IPS-18a (cell line): ENCODE results near the gene PPIP5K2.

Experiments used
- H3K27ac ChIP-seq: one replicate; pipeline ENCODE4 v1.5.1; 2013; ENCODE audit warnings: low read length
- H3K27me3 ChIP-seq: one replicate; pipeline ENCODE4 v1.6.1; 2013; ENCODE audit warnings: mild to moderate bottlenecking, low read length; ENCODE audit not compliant: control insufficient read depth, insufficient read depth
- H3K36me3 ChIP-seq: one replicate; pipeline ENCODE4 v1.6.1; 2013; ENCODE audit warnings: low read depth, low read length; ENCODE audit not compliant: control insufficient read depth
- H3K4me1 ChIP-seq: one replicate; pipeline ENCODE4 v1.6.1; 2013; ENCODE audit warnings: low read depth, low read length; ENCODE audit not compliant: control insufficient read depth
- H3K4me3 ChIP-seq: one replicate; pipeline ENCODE4 v1.5.1; 2013; ENCODE audit warnings: low read length
- H3K9ac ChIP-seq: one replicate; pipeline ENCODE4 v1.6.1; 2013; ENCODE audit warnings: mild to moderate bottlenecking, low read length, moderate library complexity
- H3K9me3 ChIP-seq: one replicate; pipeline ENCODE4 v1.6.1; 2013; ENCODE audit warnings: low read depth, low read length; ENCODE audit not compliant: control insufficient read depth

The PPIP5K2 gene

GRCh38 chr5:103254921-103255320, 134.8 kb downstream of the PPIP5K2 start:
- Histone ChIP-seq H3K4me3 (no peak overlapping the region), H3K27ac (no peak overlapping the region), H3K27me3 (no peaks in the 10 kb centered on the region), H3K4me1 (no peaks in the 10 kb centered on the region), H3K9me3 (no peaks in the 10 kb centered on the region), H3K9ac (no peak overlapping the region), H3K36me3 (no peaks in the 10 kb centered on the region)

- Histone ChIP-seq H3K36me3 (no peaks in the 10 kb centered on the region), H3K4me1 (peaks cover 4% of the 10 kb centered on the region), H3K9ac (no peak overlapping the region), H3K27me3 (no peaks in the 10 kb centered on the region), H3K4me3 (no peak overlapping the region), H3K27ac (no peak overlapping the region), H3K9me3 (no peaks in the 10 kb centered on the region)
These were observed 135.6 kb downstream of the PPIP5K2 start for GRCh38 chr5:103255691-103256090.

- H3K9me3 ChIP-seq, result no peaks in the 10 kb centered on the region
- no peak overlapping the region for H3K9ac ChIP-seq
- H3K27ac ChIP-seq, result no peak overlapping the region
- peaks cover 4% of the 10 kb centered on the region for H3K4me1 ChIP-seq
- no peak overlapping the region for H3K4me3 ChIP-seq
- H3K36me3 ChIP-seq, result no peaks in the 10 kb centered on the region
- H3K27me3 ChIP-seq, result no peaks in the 10 kb centered on the region
These were observed 136.1 kb downstream of the PPIP5K2 start for GRCh38 chr5:103256178-103256577.

GRCh38 chr5:103258368-103258956, 138.4 kb downstream of the PPIP5K2 start, which contains the start of gene MACIR:
MACIR (plus strand) TSS chr5:103258763; CDS start chr5:103275920, 17,157 bp downstream.
- Histone ChIP-seq H3K9ac (peak within 1 kb of the TSS; percentile 66), H3K4me1 (peaks cover 11% of the 10 kb centered on the region), H3K4me3 (peak within 1 kb of the TSS; percentile 87), H3K27ac (no peak within 1 kb of the TSS), H3K9me3 (no peaks in the 10 kb centered on the region), H3K27me3 (no peaks in the 10 kb centered on the region), H3K36me3 (no peaks in the 10 kb centered on the region)

GRCh38 chr5:103258957-103259704, 139.0 kb downstream of the PPIP5K2 start:
- peak overlapping the region; percentile 87 for H3K4me3 ChIP-seq
- H3K9ac ChIP-seq, result peak overlapping the region; percentile 66
- H3K27ac ChIP-seq, result no peak overlapping the region
- no peaks in the 10 kb centered on the region for H3K27me3 ChIP-seq
- H3K9me3 ChIP-seq, result no peaks in the 10 kb centered on the region
- H3K36me3 ChIP-seq, result no peaks in the 10 kb centered on the region
- H3K4me1 ChIP-seq, result peaks cover 11% of the 10 kb centered on the region

GRCh38 chr5:103259705-103260355, 139.7 kb downstream of the PPIP5K2 start:
- peak overlapping the region; percentile 66 for H3K9ac ChIP-seq
- H3K27me3 ChIP-seq, result no peaks in the 10 kb centered on the region
- no peaks in the 10 kb centered on the region for H3K9me3 ChIP-seq
- H3K27ac ChIP-seq, result no peak overlapping the region
- H3K4me1 ChIP-seq, result peaks cover 13% of the 10 kb centered on the region
- H3K4me3 ChIP-seq, result peak overlapping the region; percentile 87
- no peaks in the 10 kb centered on the region for H3K36me3 ChIP-seq

GRCh38 chr5:103260951-103261350, 140.8 kb downstream of the PPIP5K2 start:
- no peak overlapping the region for H3K27ac ChIP-seq
- H3K27me3 ChIP-seq, result no peaks in the 10 kb centered on the region
- peaks cover 16% of the 10 kb centered on the region for H3K4me1 ChIP-seq
- no peak overlapping the region for H3K9ac ChIP-seq
- H3K9me3 ChIP-seq, result no peaks in the 10 kb centered on the region
- no peaks in the 10 kb centered on the region for H3K36me3 ChIP-seq
- peak overlapping the region; percentile 87 for H3K4me3 ChIP-seq
